K562 (cell line): ENCODE measurements around the gene HACD1.

Source experiments
- E2F1 ChIP-seq: sonication (generic); formaldehyde crosslinking; IDR thresholded peaks from 2 replicates; pipeline ENCODE4 v1.8.1; 2023; ENCODE audit warnings: mild to moderate bottlenecking, missing genetic modification reagents, moderate library complexity
- ESRRA ChIP-seq: fragments of 450-650 bp; IDR thresholded peaks from 2 replicates; pipeline ENCODE4 v1.6.1; 2014; ENCODE audit warnings: low read depth, mild to moderate bottlenecking, moderate library complexity, borderline replicate concordance
- FOXK1 ChIP-seq: sonication (generic); formaldehyde crosslinking; IDR thresholded peaks from 2 replicates; pipeline ENCODE4 v1.8.0; 2022; ENCODE audit warnings: missing genetic modification reagents, mild to moderate bottlenecking, borderline replicate concordance
- POLR2A ChIP-seq: fragments of 450-650 bp; conservative IDR thresholded peaks from 2 replicates; pipeline ENCODE4 v1.6.1; 2016
- RUNX1 ChIP-seq: sonication (generic); IDR thresholded peaks from 2 replicates; pipeline ENCODE4 v1.6.1; 2016; ENCODE audit warnings: antibody characterized with exemption, low read depth

GRCh38 chr10:17655567-17656146 is 38.5 kb upstream of the HACD1 start:
- no peak for TF ChIP-seq POLR2A
- no peak for TF ChIP-seq E2F1 (CRISPR knock-in tag)
- TF ChIP-seq RUNX1 = no peak
- TF ChIP-seq ESRRA = no peak
- no peak for TF ChIP-seq FOXK1
